Measurements from ENCODE around the gene FAM210A. TPM values are rescaled to one million over a fixed set of nuclear protein-coding genes. Genes with fewer than 3 reads are reported as not detected.
"Not testable (repeated sequence)": the region's sequence is repeated elsewhere in the genome, so short reads cannot be mapped to it uniquely, and the experiment has no call there.

The FAM210A gene
- total RNA-seq, 1 donor from 2014 or later: 19.8 TPM

DNA sequence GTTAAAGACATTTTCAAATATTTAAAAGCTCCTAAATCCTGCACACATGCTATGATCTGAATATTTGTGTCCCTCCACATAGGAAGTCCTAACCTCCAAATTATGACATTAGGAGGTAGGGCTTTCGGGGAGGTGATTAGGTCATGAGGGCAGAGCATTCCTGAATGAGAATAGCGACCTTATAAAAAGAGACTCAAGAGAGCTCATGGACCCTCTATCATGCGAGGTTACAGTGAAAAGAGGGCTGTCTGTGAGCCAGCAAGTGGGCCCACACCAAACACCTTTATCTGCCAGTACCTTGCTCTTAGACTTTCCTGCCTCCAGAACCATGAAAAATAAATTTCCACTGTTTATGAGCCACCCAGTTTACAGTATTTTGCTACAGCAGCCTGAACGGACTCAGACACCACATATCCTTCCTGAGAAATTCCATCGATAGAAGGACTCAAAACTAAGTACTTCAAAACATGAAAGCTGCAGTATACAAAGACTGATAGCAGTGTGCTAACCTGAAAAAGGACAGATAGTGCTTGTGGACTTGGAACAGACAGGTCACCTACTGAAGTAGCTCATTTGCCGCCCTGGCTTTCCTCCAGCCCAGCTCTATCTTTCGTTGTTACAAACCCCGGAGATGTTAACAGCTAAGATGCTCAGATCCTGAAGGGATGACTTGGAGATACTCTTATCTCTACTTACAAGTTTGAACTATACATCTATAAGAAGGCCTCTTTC lies 13.8 kb downstream of the FAM210A start:
- no peak overlapping the region for H3K9ac ChIP-seq (ENCODE audit: low read depth in 1 of 3, low read length in 3 of 3)
- no peak overlapping the region for H3K4me3 ChIP-seq (ENCODE audit: low read length in 3 of 3)
- H3K36me3 ChIP-seq (ENCODE audit: control insufficient read depth in 3 of 3, insufficient read depth in 3 of 3, low read length in 3 of 3): no peaks in the 10 kb centered on the region
- no peak overlapping the region for H3K27ac ChIP-seq (ENCODE audit: low read depth, low read length)
- H3K9me3 ChIP-seq (ENCODE audit: control insufficient read depth in 3 of 3, low read length in 3 of 3): no peaks in the 10 kb centered on the region
- H3K27me3 ChIP-seq (ENCODE audit: control insufficient read depth in 3 of 3, insufficient read depth in 3 of 3, low read length in 3 of 3): no peaks in the 10 kb centered on the region
- H3K4me1 ChIP-seq (ENCODE audit: control insufficient read depth in 3 of 3, insufficient read depth in 3 of 3, low read length in 3 of 3): peaks cover 0 to 7% (median 0%) of the 10 kb centered on the region in 3 donors

DNA sequence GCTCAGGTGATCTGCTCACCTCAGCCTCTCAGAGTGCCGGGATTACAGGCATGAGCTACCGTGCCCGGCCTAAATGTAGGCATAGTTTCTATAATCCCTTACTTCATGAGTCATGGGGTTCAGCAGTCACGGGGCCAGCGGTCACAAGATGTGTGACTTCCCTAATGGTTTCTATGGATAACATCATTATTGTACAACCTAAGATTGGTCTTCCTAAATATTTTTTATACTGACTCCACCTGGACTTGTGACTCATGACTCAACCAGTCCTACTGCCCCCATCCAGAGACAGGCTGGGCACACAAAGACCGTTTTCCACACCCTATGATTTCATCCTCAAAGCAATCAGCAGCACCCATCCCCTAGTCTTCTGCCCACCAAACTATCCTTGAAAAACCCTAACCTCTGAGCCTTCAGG lies 15.9 kb downstream of the FAM210A start:
- Histone ChIP-seq H3K9me3 (ENCODE audit: control insufficient read depth in 3 of 3, low read length in 3 of 3) (no peaks in the 10 kb centered on the region), H3K4me3 (ENCODE audit: low read length in 3 of 3) (no peak overlapping the region), H3K36me3 (ENCODE audit: control insufficient read depth in 3 of 3, insufficient read depth in 3 of 3, low read length in 3 of 3) (no peaks in the 10 kb centered on the region), H3K9ac (ENCODE audit: low read depth in 1 of 3, low read length in 3 of 3) (no peak overlapping the region), H3K27me3 (ENCODE audit: control insufficient read depth in 3 of 3, insufficient read depth in 3 of 3, low read length in 3 of 3) (no peaks in the 10 kb centered on the region), H3K27ac (ENCODE audit: low read depth, low read length) (no peak overlapping the region), H3K4me1 (ENCODE audit: control insufficient read depth in 3 of 3, insufficient read depth in 3 of 3, low read length in 3 of 3) (peaks cover 0 to 7% (median 0%) of the 10 kb centered on the region in 3 donors)

GRCh38 chr18:13703899-13704298 lies 22.5 kb downstream of the FAM210A start:
- Histone ChIP-seq H3K9ac (ENCODE audit: low read depth in 1 of 3, low read length in 3 of 3) (no peak overlapping the region), H3K27ac (ENCODE audit: low read depth, low read length) (no peak overlapping the region), H3K36me3 (ENCODE audit: control insufficient read depth in 3 of 3, insufficient read depth in 3 of 3, low read length in 3 of 3) (no peaks in the 10 kb centered on the region), H3K4me1 (ENCODE audit: control insufficient read depth in 3 of 3, insufficient read depth in 3 of 3, low read length in 3 of 3) (no peaks in the 10 kb centered on the region), H3K4me3 (ENCODE audit: low read length in 3 of 3) (no peak overlapping the region), H3K9me3 (ENCODE audit: control insufficient read depth in 3 of 3, low read length in 3 of 3) (peaks cover 0 to 5% (median 1%) of the 10 kb centered on the region in 3 donors), H3K27me3 (ENCODE audit: control insufficient read depth in 3 of 3, insufficient read depth in 3 of 3, low read length in 3 of 3) (no peaks in the 10 kb centered on the region)

GRCh38 chr18:13700153-13700552 lies 26.2 kb downstream of the FAM210A start:
- Histone ChIP-seq H3K27me3 (ENCODE audit: control insufficient read depth in 3 of 3, insufficient read depth in 3 of 3, low read length in 3 of 3) (no peaks in the 10 kb centered on the region), H3K4me1 (ENCODE audit: control insufficient read depth in 3 of 3, insufficient read depth in 3 of 3, low read length in 3 of 3) (no peaks in the 10 kb centered on the region), H3K9ac (ENCODE audit: low read depth in 1 of 3, low read length in 3 of 3) (no peak overlapping the region), H3K36me3 (ENCODE audit: control insufficient read depth in 3 of 3, insufficient read depth in 3 of 3, low read length in 3 of 3) (no peaks in the 10 kb centered on the region), H3K9me3 (ENCODE audit: control insufficient read depth in 3 of 3, low read length in 3 of 3) (peaks cover 0 to 5% (median 1%) of the 10 kb centered on the region in 3 donors), H3K4me3 (ENCODE audit: low read length in 3 of 3) (no peak overlapping the region), H3K27ac (ENCODE audit: low read depth, low read length) (no peak overlapping the region)

DNA sequence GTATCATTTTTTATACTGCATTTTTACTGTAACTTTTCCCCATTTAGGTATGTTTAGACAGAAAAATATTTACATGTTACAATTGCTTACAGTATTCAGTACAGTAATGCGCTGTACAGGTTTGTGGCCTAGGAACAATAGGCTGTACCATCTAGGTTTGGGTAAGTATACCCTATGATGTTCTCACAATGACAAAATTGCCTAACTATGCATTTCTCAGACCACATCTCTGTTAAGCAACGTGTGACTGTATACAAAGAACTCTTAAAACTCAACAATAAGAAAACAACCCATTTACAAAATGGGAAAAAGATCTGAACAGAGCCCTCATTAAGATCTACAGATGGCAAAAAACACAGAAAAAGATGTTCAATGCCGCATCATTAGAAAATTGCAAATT lies 29.4 kb downstream of the FAM210A start:
- Histone ChIP-seq H3K9me3 (ENCODE audit: control insufficient read depth in 3 of 3, low read length in 3 of 3) (peaks cover 0 to 5% (median 0%) of the 10 kb centered on the region in 3 donors), H3K27me3 (ENCODE audit: control insufficient read depth in 3 of 3, insufficient read depth in 3 of 3, low read length in 3 of 3) (no peaks in the 10 kb centered on the region), H3K9ac (ENCODE audit: low read depth in 1 of 3, low read length in 3 of 3) (no peak overlapping the region), H3K36me3 (ENCODE audit: control insufficient read depth in 3 of 3, insufficient read depth in 3 of 3, low read length in 3 of 3) (no peaks in the 10 kb centered on the region), H3K27ac (ENCODE audit: low read depth, low read length) (no peak overlapping the region), H3K4me3 (ENCODE audit: low read length in 3 of 3) (no peak overlapping the region), H3K4me1 (ENCODE audit: control insufficient read depth in 3 of 3, insufficient read depth in 3 of 3, low read length in 3 of 3) (no peaks in the 10 kb centered on the region)

GRCh38 chr18:13695337-13695736 lies 31.0 kb downstream of the FAM210A start:
- H3K9ac ChIP-seq (ENCODE audit: low read depth in 1 of 3, low read length in 3 of 3); H3K4me3 ChIP-seq (ENCODE audit: low read length in 3 of 3); H3K4me1 ChIP-seq (ENCODE audit: control insufficient read depth in 3 of 3, insufficient read depth in 3 of 3, low read length in 3 of 3); H3K9me3 ChIP-seq (ENCODE audit: control insufficient read depth in 3 of 3, low read length in 3 of 3); H3K27me3 ChIP-seq (ENCODE audit: control insufficient read depth in 3 of 3, insufficient read depth in 3 of 3, low read length in 3 of 3); H3K36me3 ChIP-seq (ENCODE audit: control insufficient read depth in 3 of 3, insufficient read depth in 3 of 3, low read length in 3 of 3); H3K27ac ChIP-seq (ENCODE audit: low read depth, low read length): not testable (repeated sequence)

DNA sequence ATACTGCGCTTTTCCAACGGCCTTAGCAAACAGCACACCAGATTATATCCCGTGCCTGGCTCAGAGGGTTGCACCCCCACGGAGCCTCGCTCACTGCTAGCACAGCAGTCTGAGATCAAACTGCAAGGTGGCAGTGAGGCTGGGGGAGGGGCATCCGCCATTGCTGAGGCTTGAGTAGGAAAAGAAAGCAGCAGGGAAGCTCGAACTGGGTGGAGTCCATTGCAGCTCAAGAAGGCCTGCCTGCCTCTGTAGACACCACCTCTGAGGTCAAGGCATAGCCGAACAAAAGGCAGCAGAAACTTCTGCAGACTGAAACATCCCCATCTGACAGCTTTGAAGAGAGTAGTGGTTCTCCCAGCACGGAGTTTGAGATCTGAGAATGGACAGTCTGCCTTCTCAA lies 36.3 kb downstream of the FAM210A start:
- not testable (repeated sequence) for H3K4me1 ChIP-seq (ENCODE audit: control insufficient read depth in 3 of 3, insufficient read depth in 3 of 3, low read length in 3 of 3); H3K27ac ChIP-seq (ENCODE audit: low read depth, low read length); H3K9ac ChIP-seq (ENCODE audit: low read depth in 1 of 3, low read length in 3 of 3); H3K4me3 ChIP-seq (ENCODE audit: low read length in 3 of 3); H3K9me3 ChIP-seq (ENCODE audit: control insufficient read depth in 3 of 3, low read length in 3 of 3); H3K27me3 ChIP-seq (ENCODE audit: control insufficient read depth in 3 of 3, insufficient read depth in 3 of 3, low read length in 3 of 3); H3K36me3 ChIP-seq (ENCODE audit: control insufficient read depth in 3 of 3, insufficient read depth in 3 of 3, low read length in 3 of 3)

DNA sequence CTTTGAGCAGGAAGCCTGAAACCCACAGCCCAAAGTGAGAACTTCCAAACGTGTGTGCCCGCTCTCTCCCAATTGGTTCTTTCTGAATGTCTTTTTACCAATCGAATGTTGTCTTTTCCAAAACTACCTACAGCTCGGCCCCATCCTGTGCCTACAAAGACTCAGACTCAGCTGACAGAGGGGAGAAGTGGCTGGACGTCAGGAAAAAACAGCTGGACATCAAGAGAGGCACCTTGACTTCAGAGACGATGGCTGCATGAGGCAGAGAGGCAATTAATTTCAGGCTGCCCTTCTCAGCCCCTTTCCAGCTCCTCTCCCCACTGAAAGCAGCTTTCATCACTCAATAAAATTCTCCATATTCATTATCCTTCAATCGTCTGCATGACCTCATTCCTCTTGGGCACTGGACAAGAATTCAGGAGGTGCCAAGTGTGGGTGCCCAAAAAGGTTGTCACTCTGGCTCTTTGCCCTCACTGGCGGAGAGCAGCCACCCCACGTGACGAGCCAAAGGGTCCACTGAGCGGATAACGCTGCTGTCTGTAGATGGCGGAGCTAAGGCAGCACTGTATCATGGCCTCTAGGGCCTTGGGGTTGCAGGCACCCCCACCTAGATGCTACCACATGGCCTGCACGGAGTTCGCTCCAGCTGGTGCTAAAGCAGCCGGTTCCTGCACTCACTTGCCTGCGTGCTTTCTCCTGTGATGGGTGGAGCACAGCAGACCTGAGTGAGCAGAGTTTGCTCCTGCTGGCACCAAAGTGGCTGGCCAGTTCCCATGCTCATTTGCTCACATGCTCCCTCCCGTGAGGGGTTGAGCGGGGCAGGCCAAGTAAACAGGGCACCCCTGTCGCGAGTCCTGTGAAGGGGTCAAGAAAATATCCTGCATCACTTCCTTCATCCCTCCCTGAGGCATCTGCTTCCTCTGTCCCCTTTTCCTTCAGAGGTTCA lies 37.9 kb downstream of the FAM210A start:
- Histone ChIP-seq H3K36me3 (ENCODE audit: control insufficient read depth in 3 of 3, insufficient read depth in 3 of 3, low read length in 3 of 3) (no peaks in the 10 kb centered on the region), H3K4me1 (ENCODE audit: control insufficient read depth in 3 of 3, insufficient read depth in 3 of 3, low read length in 3 of 3) (peaks cover 0 to 10% (median 4%) of the 10 kb centered on the region in 3 donors), H3K27me3 (ENCODE audit: control insufficient read depth in 3 of 3, insufficient read depth in 3 of 3, low read length in 3 of 3) (no peaks in the 10 kb centered on the region), H3K4me3 (ENCODE audit: low read length in 3 of 3) (peak overlapping the region in 1 of 3 donors; percentile 56), H3K9ac (ENCODE audit: low read depth in 1 of 3, low read length in 3 of 3) (no peak overlapping the region), H3K27ac (ENCODE audit: low read depth, low read length) (no peak overlapping the region), H3K9me3 (ENCODE audit: control insufficient read depth in 3 of 3, low read length in 3 of 3) (no peaks in the 10 kb centered on the region)

DNA sequence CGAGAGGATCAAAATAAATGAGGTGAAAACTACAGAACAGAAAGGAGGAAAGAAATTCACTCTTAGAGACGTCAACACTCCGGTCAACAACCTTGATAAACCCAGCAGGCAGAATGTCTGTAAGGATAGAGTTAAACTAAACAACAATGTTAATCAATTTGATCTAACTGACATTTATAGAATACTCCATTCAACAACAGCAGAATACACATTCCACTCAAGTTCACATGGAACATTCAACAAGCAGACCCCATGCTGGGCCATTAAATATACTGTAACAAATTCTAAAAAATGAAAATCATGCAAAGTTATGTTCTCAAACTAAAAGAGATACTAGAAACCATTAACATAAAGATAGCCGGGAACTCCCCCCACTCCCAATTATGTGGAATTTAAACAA lies 41.8 kb downstream of the FAM210A start:
- no peaks in the 10 kb centered on the region for H3K9me3 ChIP-seq (ENCODE audit: control insufficient read depth in 3 of 3, low read length in 3 of 3)
- peaks cover 3 to 16% (median 10%) of the 10 kb centered on the region in 3 donors for H3K4me1 ChIP-seq (ENCODE audit: control insufficient read depth in 3 of 3, insufficient read depth in 3 of 3, low read length in 3 of 3)
- H3K36me3 ChIP-seq (ENCODE audit: control insufficient read depth in 3 of 3, insufficient read depth in 3 of 3, low read length in 3 of 3): no peaks in the 10 kb centered on the region
- H3K4me3 ChIP-seq (ENCODE audit: low read length in 3 of 3): no peak overlapping the region
- H3K9ac ChIP-seq (ENCODE audit: low read depth in 1 of 3, low read length in 3 of 3): no peak overlapping the region
- no peak overlapping the region for H3K27ac ChIP-seq (ENCODE audit: low read depth, low read length)
- no peaks in the 10 kb centered on the region for H3K27me3 ChIP-seq (ENCODE audit: control insufficient read depth in 3 of 3, insufficient read depth in 3 of 3, low read length in 3 of 3)

DNA sequence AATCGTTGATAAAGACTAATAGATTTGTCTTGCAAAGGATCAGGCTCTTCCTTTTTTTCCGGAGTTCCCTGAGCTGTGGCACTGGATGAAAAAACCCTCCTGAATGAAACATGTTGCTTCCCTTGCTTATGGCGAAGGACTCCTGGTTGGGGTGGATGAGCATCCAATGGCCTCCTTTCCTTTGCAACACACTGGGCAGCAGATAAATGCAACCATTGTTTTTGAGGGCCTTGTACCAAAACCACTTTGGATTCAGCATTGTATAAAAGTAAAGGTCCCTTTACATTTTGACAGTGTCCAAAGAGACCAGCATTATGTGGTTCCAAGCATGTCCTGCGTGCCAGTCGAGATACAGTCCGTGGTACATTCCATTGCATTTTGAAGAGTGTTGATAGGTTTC lies 44.7 kb downstream of the FAM210A start:
- Histone ChIP-seq H3K36me3 (ENCODE audit: control insufficient read depth in 3 of 3, insufficient read depth in 3 of 3, low read length in 3 of 3) (no peaks in the 10 kb centered on the region), H3K27me3 (ENCODE audit: control insufficient read depth in 3 of 3, insufficient read depth in 3 of 3, low read length in 3 of 3) (no peaks in the 10 kb centered on the region), H3K27ac (ENCODE audit: low read depth, low read length) (no peak overlapping the region), H3K4me3 (ENCODE audit: low read length in 3 of 3) (no peak overlapping the region), H3K9me3 (ENCODE audit: control insufficient read depth in 3 of 3, low read length in 3 of 3) (no peaks in the 10 kb centered on the region), H3K9ac (ENCODE audit: low read depth in 1 of 3, low read length in 3 of 3) (no peak overlapping the region), H3K4me1 (ENCODE audit: control insufficient read depth in 3 of 3, insufficient read depth in 3 of 3, low read length in 3 of 3) (peaks cover 3 to 16% (median 5%) of the 10 kb centered on the region in 3 donors)

Measured in skeletal muscle tissue (tissue), 4 donors.